HG02588 (cell line): ENCODE measurements around the gene BLMH.

Experiments
- ATAC-seq: cut with Tn5 transposase; IDR thresholded peaks from one replicate; pipeline ENCODE4 v1.9.1; 2021; ENCODE audit warnings: mild to moderate bottlenecking, moderate library complexity; ENCODE audit not compliant: unreplicated experiment

The BLMH gene

GRCh38 chr17:30308406-30308805, 16.7 kb upstream of the BLMH start:
- ATAC-seq = no peak

GRCh38 chr17:30304778-30305177, 13.0 kb upstream of the BLMH start:
- ATAC-seq = no peak

GRCh38 chr17:30302241-30302640, 10.5 kb upstream of the BLMH start:
- no peak for ATAC-seq

GRCh38 chr17:30300818-30301217, 9.1 kb upstream of the BLMH start:
- no peak for ATAC-seq

GRCh38 chr17:30299000-30299399, 7.3 kb upstream of the BLMH start:
- ATAC-seq = no peak

- no peak for ATAC-seq
These were observed 6.0 kb upstream of the BLMH start for GRCh38 chr17:30297715-30298114.

- no peak for ATAC-seq
These were observed 4.8 kb upstream of the BLMH start for GRCh38 chr17:30296499-30297080.

- no peak for ATAC-seq
These were observed 628 bp upstream of the BLMH start for GRCh38 chr17:30292286-30292858.

GRCh38 chr17:30290696-30291542, 825 bp downstream of the BLMH start:
- ATAC-seq = peak; percentile 30

GRCh38 chr17:30290077-30290476, 1.7 kb downstream of the BLMH start:
- no peak for ATAC-seq

GRCh38 chr17:30279156-30279555, 12.6 kb downstream of the BLMH start:
- ATAC-seq = no peak

GRCh38 chr17:30278032-30278431, 13.7 kb downstream of the BLMH start:
- no peak for ATAC-seq

GRCh38 chr17:30275911-30276310, 15.8 kb downstream of the BLMH start:
- ATAC-seq = no peak

- ATAC-seq = no peak
These were observed 16.9 kb downstream of the BLMH start for GRCh38 chr17:30274887-30275286.

- no peak for ATAC-seq
These were observed 18.4 kb downstream of the BLMH start for GRCh38 chr17:30273373-30273772.

- ATAC-seq = no peak
These were observed 20.6 kb downstream of the BLMH start for GRCh38 chr17:30271102-30271501.

GRCh38 chr17:30267625-30268024, 24.1 kb downstream of the BLMH start:
- no peak for ATAC-seq

GRCh38 chr17:30263552-30264333, 28.0 kb downstream of the BLMH start:
- no peak for ATAC-seq

GRCh38 chr17:30256756-30257506, 34.8 kb downstream of the BLMH start:
- no peak for ATAC-seq

GRCh38 chr17:30254150-30254549, 37.6 kb downstream of the BLMH start:
- no peak for ATAC-seq

- no peak for ATAC-seq
These were observed 38.4 kb downstream of the BLMH start for GRCh38 chr17:30253312-30253711.
